Activated CD8-positive, alpha-beta T cell treated with anti-CD3 and anti-CD28 coated beads for 36 hours (primary cell): ENCODE results near the gene EFCAB6. TPM values are rescaled to one million over a fixed set of nuclear protein-coding genes. Genes with fewer than 3 reads are reported as not detected.

Experiments used
- ATAC-seq: fragments of 200-7000 bp; cut with Tn5 transposase; one replicate; pipeline ENCODE4 v1.10.0; 2021; ENCODE audit warnings: mild to moderate bottlenecking, moderate library complexity
- CTCF ChIA-PET: fragments of 350-600 bp; sonication (Branson Sonifier 250); formaldehyde crosslinking; loops from one replicate; lab custom pipeline; 2021; ENCODE audit warnings: antibody characterized with exemption; lab: Charles Lee
- POLR2A ChIA-PET: fragments of 350-600 bp; sonication (Branson Sonifier 250); formaldehyde crosslinking; loops from one replicate; lab custom pipeline; 2021; ENCODE audit warnings: antibody characterized with exemption; lab: Charles Lee
- DNase-seq: peaks from one replicate; pipeline ENCODE4 v3.0.0-alpha.2; 2020
- H3K27ac Mint-ChIP-seq: one replicate; pipeline ENCODE4 v1.8.0; 2021; ENCODE audit warnings: mild to moderate bottlenecking, mixed read lengths
- H3K27me3 Mint-ChIP-seq: one replicate; pipeline ENCODE4 v1.8.0; 2021; ENCODE audit warnings: mixed read lengths
- H3K36me3 Mint-ChIP-seq: one replicate; pipeline ENCODE4 v1.8.0; 2021; ENCODE audit warnings: low read depth, mixed read lengths
- H3K4me1 Mint-ChIP-seq: one replicate; pipeline ENCODE4 v1.8.0; 2021; ENCODE audit warnings: low read depth, mixed read lengths
- H3K4me3 Mint-ChIP-seq: one replicate; pipeline ENCODE4 v1.8.0; 2021; ENCODE audit warnings: mild to moderate bottlenecking, moderate library complexity, mixed read lengths
- H3K9me3 Mint-ChIP-seq: one replicate; pipeline ENCODE4 v1.8.0; 2021; ENCODE audit warnings: mixed read lengths
- CTCF ChIP-seq: fragments of 200-600 bp; IDR thresholded peaks from one replicate; pipeline ENCODE4 v1.8.0; 2022; ENCODE audit warnings: antibody characterized with exemption, mild to moderate bottlenecking
- intact Hi-C: fragments of 100-400 bp; cut with micrococcal nuclease; formaldehyde crosslinking; loops from one replicate; pipeline ENCODE4 v1.10.0; 2022
- total RNA-seq, 2 experiments: library from RNA; stranded (reverse); gene quantifications; one replicate each; pipeline ENCODE4 v1.2.3, GENCODE V29; 2021

EFCAB6 gene
- total RNA-seq, 2 experiments from 2014 or later = 0.16 to 0.29 TPM

- peaks cover 3% of the 10 kb centered on the region for H3K36me3 Mint-ChIP-seq
- H3K9me3 Mint-ChIP-seq = peaks cover 3% of the 10 kb centered on the region
- H3K4me1 Mint-ChIP-seq = no peaks in the 10 kb centered on the region
- intact Hi-C loops = no loop called here
- H3K27me3 Mint-ChIP-seq = peaks cover 12% of the 10 kb centered on the region
- POLR2A ChIA-PET = no interaction called here
- ATAC-seq (no peak), DNase-seq (no peak)
- H3K4me3 Mint-ChIP-seq = no peak overlapping the region
- no peak for TF ChIP-seq CTCF
- CTCF ChIA-PET = no interaction called here
- no peak overlapping the region for H3K27ac Mint-ChIP-seq
Measured at GRCh38 chr22:43819931-43820640, 8.0 kb upstream of the EFCAB6 start.

- Mint-ChIP-seq H3K27ac (no peak overlapping the region), H3K4me1 (no peaks in the 10 kb centered on the region), H3K9me3 (peaks cover 3% of the 10 kb centered on the region), H3K4me3 (no peak overlapping the region), H3K27me3 (peaks cover 7% of the 10 kb centered on the region), H3K36me3 (peaks cover 7% of the 10 kb centered on the region)
- DNase-seq (no peak), ATAC-seq (no peak)
- ChIA-PET POLR2A (no interaction called here), CTCF (no interaction called here)
- no peak for TF ChIP-seq CTCF
- intact Hi-C loops = no loop called here
Measured at GRCh38 chr22:43819421-43819921, 7.4 kb upstream of the EFCAB6 start.

- Mint-ChIP-seq H3K4me3 (no peak overlapping the region), H3K9me3 (peaks cover 3% of the 10 kb centered on the region), H3K4me1 (peaks cover 3% of the 10 kb centered on the region), H3K27me3 (peaks cover 7% of the 10 kb centered on the region), H3K36me3 (peaks cover 12% of the 10 kb centered on the region), H3K27ac (no peak overlapping the region)
- DNase-seq (no peak), ATAC-seq (no peak)
- POLR2A ChIA-PET = no interaction called here
- CTCF ChIA-PET = no interaction called here
- TF ChIP-seq CTCF = no peak
- intact Hi-C loops = no loop called here
Measured at GRCh38 chr22:43818981-43819380, 6.9 kb upstream of the EFCAB6 start.

- H3K36me3 Mint-ChIP-seq = peaks cover 22% of the 10 kb centered on the region
Measured at GRCh38 chr22:43817402-43817801, 5.3 kb upstream of the EFCAB6 start.

More at GRCh38 chr22:43817402-43817801, 5.3 kb upstream of the EFCAB6 start:
- no peak overlapping the region for H3K4me3 Mint-ChIP-seq
- peaks cover 10% of the 10 kb centered on the region for H3K4me1 Mint-ChIP-seq
- H3K27ac Mint-ChIP-seq = no peak overlapping the region
- ATAC-seq = no peak
- intact Hi-C loops = no loop called here
- CTCF ChIA-PET = interaction anchor here (1.0 kb wide), 1 partner anchor 66 kb away, joined by 3 read pairs; no protein-coding TSS in a partner anchor
- no peak for DNase-seq
- TF ChIP-seq CTCF = no peak
- peaks cover 2% of the 10 kb centered on the region for H3K27me3 Mint-ChIP-seq
- H3K9me3 Mint-ChIP-seq = peaks cover 3% of the 10 kb centered on the region
- POLR2A ChIA-PET = interaction anchor here (0.6 kb wide), 1 partner anchor 8 kb away, joined by 3 read pairs; no protein-coding TSS in a partner anchor
